Measurements from ENCODE around the gene DYRK3.

The DYRK3 gene

DNA sequence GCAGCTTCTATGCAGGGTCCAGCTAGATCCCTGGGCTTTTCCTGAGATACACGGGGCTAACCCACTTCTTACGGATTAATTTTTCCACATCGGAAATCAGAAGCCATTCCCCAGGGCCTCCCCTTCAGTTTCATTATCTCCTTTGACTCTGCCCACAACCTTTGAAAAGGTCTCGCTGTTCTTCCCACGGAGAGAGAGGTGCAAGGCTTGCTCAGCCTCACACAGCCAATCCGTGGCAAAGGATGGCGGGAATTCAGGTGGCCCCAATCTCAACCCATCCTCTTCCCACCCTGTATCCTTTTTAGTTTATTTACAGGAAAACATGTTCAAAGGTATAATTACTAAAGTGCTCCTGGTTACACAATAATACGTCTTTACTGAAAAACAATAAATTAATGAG lies 48.7 kb downstream of the DYRK3 start:
- no peak for DNase-seq (ENCODE audit: low read depth in 1 of 2, low spot score in 1 of 2)
- TF ChIP-seq JUND (IDR thresholded peaks at IDR 0.05; ENCODE audit: low read depth): no peak
- in situ Hi-C loops (cut with HindIII; ENCODE audit: low pct_unique_long_range_greater_than_20kb, low sequenced_read_pairs): no loop called here

DNA sequence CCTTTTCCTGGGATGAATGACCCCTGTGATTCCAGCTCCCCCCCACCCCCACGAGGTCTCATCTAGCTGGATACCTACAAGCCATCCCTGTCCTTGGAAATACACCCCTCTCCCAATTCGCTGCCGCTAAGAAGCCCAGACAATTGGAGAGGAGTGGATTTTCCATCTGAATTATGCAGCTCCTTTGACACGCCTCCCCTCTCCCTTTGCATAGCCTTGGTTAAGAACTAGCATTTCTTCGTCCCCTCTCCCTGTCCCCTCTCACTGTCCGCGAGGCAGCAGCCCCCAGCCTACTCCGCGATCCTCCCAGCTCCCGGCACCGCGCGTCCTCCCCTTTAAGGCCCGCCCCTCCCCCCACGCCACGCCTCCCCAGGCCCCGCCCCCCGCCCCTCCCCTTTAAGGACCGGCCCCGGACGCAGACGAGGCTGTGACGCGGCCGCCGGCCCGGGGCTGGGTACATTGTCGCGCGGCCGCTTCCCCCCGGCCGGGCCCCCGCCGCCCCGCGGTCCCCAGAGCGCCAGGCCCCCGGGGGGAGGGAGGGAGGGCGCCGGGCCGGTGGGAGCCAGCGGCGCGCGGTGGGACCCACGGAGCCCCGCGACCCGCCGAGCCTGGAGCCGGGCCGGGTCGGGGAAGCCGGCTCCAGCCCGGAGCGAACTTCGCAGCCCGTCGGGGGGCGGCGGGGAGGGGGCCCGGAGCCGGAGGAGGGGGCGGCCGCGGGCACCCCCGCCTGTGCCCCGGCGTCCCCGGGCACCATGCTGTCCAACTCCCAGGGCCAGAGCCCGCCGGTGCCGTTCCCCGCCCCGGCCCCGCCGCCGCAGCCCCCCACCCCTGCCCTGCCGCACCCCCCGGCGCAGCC lies 49.4 kb downstream of the DYRK3 start, which contains the start of gene MAPKAPK2:
Gene MAPKAPK2, plus strand, starts transcription at position 428 of the 856 bp plus-strand sequence. Its CDS starts 325 bp downstream, at position 753.
- peak; percentile 81 to 98 for DNase-seq (ENCODE audit: low read depth in 1 of 2, low spot score in 1 of 2)
- in situ Hi-C loops (cut with HindIII; ENCODE audit: low pct_unique_long_range_greater_than_20kb, low sequenced_read_pairs): no loop called here
- TF ChIP-seq JUND (IDR thresholded peaks at IDR 0.05; ENCODE audit: low read depth): no peak

DNA sequence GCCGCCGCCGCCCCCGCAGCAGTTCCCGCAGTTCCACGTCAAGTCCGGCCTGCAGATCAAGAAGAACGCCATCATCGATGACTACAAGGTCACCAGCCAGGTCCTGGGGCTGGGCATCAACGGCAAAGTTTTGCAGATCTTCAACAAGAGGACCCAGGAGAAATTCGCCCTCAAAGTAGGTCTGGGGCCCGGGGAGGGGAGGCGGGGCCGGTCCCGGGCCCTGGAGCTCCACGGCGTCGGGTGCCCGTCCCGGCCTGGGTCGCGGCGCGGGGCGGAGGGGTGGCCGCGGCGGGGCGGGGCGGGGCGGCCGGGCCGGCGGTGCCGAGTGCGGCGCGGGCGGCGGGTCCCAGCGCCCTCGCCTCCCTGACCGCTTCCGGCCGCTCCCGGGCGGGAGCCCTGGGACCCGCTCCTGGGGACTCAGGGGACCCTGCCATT lies 50.0 kb downstream of the DYRK3 start:
- DNase-seq (ENCODE audit: low read depth in 1 of 2, low spot score in 1 of 2): peak; percentile 36 to 73
- in situ Hi-C loops (cut with HindIII; ENCODE audit: low pct_unique_long_range_greater_than_20kb, low sequenced_read_pairs): no loop called here
- TF ChIP-seq JUND (IDR thresholded peaks at IDR 0.05; ENCODE audit: low read depth): no peak

DNA sequence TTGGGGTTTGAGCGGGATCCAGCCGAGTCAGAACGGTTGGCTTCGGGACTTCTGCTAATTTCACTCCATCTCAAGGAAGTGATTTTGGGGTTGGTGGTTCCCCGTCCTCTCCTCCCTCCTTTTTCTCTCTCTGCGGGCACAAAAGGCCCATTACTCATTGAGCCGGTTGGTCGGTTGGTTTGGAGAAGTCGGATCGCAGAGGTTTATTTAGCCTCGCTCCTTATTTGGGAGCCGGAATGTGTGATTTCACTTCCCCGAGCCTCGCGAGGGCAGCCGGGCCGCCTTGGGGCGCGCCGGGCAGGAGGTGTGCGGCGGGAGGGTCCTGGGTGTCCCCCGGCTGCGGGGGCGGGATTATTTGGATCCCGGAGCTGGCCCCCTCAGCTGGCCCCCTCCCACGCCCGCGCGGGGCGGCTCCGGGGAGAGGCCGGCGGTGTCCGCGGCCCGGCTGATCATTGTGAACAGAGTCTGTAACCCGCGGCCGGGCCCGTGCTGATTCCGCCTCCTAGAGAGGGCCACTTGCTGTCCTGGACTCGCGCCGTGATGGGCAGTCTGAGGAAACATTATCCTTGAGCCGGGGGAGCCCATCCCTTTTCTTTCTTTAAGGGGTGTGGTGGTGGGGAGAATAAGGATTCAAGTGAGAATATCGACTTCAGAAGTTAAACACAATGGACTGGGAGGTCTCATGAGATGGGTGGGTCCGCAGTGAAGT lies 50.6 kb downstream of the DYRK3 start:
- DNase-seq (ENCODE audit: low read depth in 1 of 2, low spot score in 1 of 2): peak; percentile 86 to 87
- in situ Hi-C loops (cut with HindIII; ENCODE audit: low pct_unique_long_range_greater_than_20kb, low sequenced_read_pairs): no loop called here

DNA sequence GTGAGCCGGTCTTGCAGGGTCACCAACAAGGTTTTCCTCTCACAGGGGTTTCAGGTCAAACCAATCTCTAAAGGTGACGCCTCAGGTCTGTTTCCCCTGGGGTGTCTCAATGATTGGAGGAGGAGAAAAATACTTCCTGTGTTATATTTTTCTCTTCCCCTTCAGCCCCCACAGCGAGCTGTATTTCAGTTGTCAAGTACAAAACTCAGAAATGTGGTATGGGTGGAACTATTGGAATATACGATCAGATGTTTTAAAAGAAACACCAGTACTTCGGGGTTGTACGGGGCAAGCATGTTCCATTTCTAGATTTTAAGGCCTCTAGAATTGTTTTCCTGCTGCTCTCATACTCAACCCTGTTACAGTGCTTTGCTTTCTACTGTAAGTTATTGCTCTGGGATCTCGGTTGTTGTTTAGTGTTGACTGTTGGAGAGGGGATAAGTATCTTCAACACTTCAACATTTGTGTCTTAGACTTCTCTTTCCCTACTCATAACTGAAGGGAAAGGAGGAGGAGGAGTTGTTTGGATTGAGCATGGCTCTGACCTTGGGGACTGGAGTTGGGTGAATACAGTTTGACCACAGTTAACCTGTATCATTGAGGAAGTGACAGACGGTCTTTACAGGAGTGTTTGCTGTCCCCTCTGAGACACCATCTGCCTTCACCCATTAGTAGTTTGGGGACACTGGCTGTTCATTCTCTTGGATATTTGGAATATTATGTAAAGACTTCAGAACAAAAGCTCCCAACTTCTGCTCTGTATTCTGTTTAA lies 51.3 kb downstream of the DYRK3 start:
- no peak for TF ChIP-seq JUND (IDR thresholded peaks at IDR 0.05; ENCODE audit: low read depth)
- no peak for DNase-seq (ENCODE audit: low read depth in 1 of 2, low spot score in 1 of 2)
- in situ Hi-C loops (cut with HindIII; ENCODE audit: low pct_unique_long_range_greater_than_20kb, low sequenced_read_pairs): no loop called here

More for the DNA sequence above, 50.6 kb downstream of the DYRK3 start:
- no peak for TF ChIP-seq JUND (IDR thresholded peaks at IDR 0.05; ENCODE audit: low read depth)

DNA sequence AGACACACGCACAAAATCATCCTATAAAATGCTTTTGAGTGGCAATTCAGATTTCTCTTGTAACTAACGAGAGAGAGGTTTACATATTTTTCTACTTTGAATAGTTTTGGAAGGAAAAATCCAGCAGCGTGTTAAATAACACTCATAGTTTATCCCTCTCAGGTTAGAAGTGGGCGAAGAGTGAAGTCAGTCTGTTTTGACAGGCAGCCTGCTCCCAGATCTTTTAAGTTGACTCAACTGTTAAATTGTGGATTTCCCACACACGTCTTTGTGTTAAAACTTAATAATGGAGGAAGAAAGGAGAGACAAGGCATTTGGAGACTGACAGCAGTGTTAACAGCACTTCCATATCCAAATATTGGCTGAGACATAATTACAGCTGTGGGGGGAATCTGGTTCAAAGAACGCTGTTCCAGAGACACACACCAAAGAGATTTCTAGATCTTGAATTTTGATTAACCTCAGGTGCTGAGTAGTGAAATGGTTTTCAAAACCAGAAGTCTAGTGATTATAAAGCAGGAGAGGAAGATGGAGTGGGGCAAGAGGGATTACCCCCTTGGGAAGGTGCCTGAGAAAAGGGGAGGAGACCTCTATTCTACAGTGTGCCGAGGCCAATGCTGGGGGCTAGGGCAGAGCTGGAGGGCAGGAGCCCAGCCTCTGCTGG lies 52.0 kb downstream of the DYRK3 start:
- no peak for TF ChIP-seq JUND (IDR thresholded peaks at IDR 0.05; ENCODE audit: low read depth)
- in situ Hi-C loops (cut with HindIII; ENCODE audit: low pct_unique_long_range_greater_than_20kb, low sequenced_read_pairs): no loop called here
- DNase-seq (ENCODE audit: low read depth in 1 of 2, low spot score in 1 of 2): no peak

DNA sequence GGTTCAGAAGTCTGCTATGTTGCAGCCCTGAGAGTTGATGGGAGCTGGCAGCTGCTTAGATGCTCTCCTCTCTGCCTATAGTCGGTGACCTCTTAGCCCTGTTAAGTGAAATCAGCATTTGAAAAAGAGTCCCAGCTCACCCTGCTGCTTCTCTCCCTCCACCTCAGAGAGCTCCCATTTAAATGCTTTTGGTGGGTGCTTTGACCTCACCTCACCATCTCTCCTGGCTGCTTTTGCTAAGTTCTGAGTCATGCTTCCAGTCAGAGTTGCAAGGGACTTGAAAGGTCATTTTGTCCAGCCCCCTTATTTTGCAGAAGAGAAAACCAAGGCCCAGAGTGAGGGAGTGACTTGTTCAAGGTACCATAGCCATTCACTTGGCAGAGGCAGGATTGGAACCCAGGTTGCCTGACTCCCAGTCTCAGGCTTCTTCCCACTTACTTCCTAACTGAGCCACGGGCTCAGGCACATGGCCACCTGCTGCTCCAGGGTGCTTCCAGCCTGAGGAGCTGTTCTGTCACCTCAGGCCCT lies 52.6 kb downstream of the DYRK3 start:
- in situ Hi-C loops (cut with HindIII; ENCODE audit: low pct_unique_long_range_greater_than_20kb, low sequenced_read_pairs): no loop called here
- DNase-seq (ENCODE audit: low read depth in 1 of 2, low spot score in 1 of 2): no peak
- TF ChIP-seq JUND (IDR thresholded peaks at IDR 0.05; ENCODE audit: low read depth): no peak

DNA sequence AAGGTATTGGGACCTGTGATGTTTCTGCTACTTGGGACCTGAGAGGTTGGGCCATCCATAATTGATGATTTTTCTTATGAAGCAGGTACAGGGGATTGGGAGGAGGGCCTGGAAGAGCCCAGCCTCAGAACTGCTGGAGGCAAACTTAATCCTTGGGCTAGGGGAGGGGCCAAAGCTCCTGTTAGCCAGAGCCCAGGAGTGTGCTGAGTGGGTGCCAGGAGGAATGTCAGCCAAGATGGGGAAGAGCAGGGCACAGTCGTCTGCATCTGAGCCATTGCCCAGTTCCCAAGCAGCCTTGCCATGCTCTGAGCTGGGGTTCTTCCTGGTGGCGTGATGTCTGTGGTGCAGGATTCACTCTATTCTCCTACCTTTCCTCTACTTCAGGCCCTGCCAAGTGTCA lies 55.2 kb downstream of the DYRK3 start:
- in situ Hi-C loops (cut with HindIII; ENCODE audit: low pct_unique_long_range_greater_than_20kb, low sequenced_read_pairs): no loop called here
- no peak for DNase-seq (ENCODE audit: low read depth in 1 of 2, low spot score in 1 of 2)
- no peak for TF ChIP-seq JUND (IDR thresholded peaks at IDR 0.05; ENCODE audit: low read depth)

DNA sequence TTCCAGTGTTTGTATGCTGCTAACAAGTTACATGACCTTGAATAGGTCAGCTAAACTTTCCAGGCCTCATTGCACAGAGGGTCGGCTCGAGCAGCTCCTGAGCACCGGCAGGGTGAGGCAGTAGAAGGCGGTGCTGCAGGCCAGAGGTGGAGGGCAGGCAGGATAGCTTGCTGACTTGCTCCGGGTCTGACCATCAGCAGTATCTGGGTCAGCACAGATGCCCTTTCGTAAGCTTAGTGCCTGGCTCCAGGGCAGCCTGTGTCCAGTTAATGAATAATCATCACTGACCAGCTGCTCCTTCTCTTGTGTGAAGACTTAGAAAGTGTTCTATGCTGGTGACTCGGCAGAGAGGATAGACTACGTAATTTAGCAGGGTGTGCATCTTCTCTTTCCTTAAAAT lies 56.3 kb downstream of the DYRK3 start:
- TF ChIP-seq JUND (IDR thresholded peaks at IDR 0.05; ENCODE audit: low read depth): no peak
- in situ Hi-C loops (cut with HindIII; ENCODE audit: low pct_unique_long_range_greater_than_20kb, low sequenced_read_pairs): no loop called here
- DNase-seq (ENCODE audit: low read depth in 1 of 2, low spot score in 1 of 2): no peak

DNA sequence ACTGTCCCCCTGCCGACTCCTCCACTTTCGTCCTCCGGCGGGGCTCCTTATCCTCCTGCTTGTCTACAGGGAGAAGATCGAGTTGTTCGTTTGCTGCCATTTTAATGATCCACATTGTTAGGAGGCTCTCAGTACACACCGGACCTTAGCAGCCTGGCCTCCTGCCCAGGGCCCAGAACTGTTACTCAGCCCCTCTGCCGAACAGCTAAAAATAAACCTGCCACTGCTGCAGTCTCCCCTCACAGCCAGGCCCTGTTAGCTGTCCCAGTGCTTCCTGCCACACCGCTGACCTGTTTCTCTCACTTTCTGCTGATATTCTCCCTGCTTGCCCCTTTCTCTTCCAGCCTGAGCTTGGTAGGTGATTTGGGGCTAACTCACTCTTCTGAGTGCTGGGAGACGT lies 57.7 kb downstream of the DYRK3 start:
- no peak for TF ChIP-seq JUND (IDR thresholded peaks at IDR 0.05; ENCODE audit: low read depth)
- in situ Hi-C loops (cut with HindIII; ENCODE audit: low pct_unique_long_range_greater_than_20kb, low sequenced_read_pairs): no loop called here
- DNase-seq (ENCODE audit: low read depth in 1 of 2, low spot score in 1 of 2): no peak

DNA sequence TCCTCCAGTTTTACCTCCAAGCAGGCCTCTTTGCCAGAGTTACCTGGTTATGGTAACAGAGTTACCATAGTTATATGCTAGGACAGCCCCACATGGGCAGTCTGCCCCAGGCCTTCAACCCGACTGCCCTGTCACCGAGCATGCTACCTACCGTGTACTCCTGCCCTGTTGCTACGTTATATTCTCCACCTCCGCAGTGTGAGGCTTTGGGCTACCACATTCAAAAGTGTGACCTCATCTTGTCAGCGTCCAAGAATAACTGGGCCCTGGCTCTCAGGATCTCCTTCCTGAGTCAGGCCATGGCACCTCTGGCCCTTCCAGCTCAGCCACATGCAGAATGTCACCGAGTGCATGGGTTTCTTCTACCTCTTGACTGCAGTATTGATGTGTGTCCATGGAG lies 58.3 kb downstream of the DYRK3 start:
- in situ Hi-C loops (cut with HindIII; ENCODE audit: low pct_unique_long_range_greater_than_20kb, low sequenced_read_pairs): no loop called here
- DNase-seq (ENCODE audit: low read depth in 1 of 2, low spot score in 1 of 2): no peak
- TF ChIP-seq JUND (IDR thresholded peaks at IDR 0.05; ENCODE audit: low read depth): no peak

Data from T47D (cell line).